ENCODE measurements around the gene PPARD.

DNA sequence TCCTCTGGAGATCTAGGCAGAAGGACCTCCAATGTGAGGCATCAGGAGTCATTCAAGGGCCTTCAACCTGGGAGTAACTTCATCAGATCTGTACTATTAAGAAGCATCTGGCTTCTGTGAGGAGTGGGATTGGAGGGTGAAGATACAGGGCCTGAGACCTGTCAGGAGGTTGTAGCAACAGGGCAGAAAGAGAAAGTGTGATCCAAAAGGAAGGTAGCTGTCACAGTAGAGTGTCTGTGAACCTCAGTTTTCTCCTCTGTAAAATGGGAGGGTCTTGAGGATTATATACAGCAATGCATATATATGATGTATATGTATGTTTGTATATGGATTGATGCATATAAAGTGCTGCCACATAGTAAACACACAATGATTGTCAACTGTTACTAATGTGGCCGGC, 123.3 kb downstream of the PPARD start:
- TF ChIP-seq POLR2A (IDR thresholded peaks at IDR 0.05), result no peak
- TF ChIP-seq, protein P1, sequence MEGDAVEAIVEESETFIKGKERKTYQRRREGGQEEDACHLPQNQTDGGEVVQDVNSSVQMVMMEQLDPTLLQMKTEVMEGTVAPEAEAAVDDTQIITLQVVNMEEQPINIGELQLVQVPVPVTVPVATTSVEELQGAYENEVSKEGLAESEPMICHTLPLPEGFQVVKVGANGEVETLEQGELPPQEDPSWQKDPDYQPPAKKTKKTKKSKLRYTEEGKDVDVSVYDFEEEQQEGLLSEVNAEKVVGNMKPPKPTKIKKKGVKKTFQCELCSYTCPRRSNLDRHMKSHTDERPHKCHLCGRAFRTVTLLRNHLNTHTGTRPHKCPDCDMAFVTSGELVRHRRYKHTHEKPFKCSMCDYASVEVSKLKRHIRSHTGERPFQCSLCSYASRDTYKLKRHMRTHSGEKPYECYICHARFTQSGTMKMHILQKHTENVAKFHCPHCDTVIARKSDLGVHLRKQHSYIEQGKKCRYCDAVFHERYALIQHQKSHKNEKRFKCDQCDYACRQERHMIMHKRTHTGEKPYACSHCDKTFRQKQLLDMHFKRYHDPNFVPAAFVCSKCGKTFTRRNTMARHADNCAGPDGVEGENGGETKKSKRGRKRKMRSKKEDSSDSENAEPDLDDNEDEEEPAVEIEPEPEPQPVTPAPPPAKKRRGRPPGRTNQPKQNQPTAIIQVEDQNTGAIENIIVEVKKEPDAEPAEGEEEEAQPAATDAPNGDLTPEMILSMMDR (IDR thresholded peaks at IDR 0.05), result no peak

All from lower leg skin (tissue), 3 donors.